ENCODE data around the gene NT5C. TPM values are rescaled to one million over a fixed set of nuclear protein-coding genes. Genes with fewer than 3 reads are reported as not detected.
"Not testable (repeated sequence)": the region's sequence is repeated elsewhere in the genome, so short reads cannot be mapped to it uniquely, and the experiment has no call there.

The NT5C gene
- total RNA-seq, 2 experiments from 2014 or later, result 107 to 259 TPM

GRCh38 chr17:75135946-75136345 lies 4.4 kb upstream of the NT5C start:
- H4K20me1 ChIP-seq (ENCODE audit: insufficient read depth, low read length), result no peaks in the 10 kb centered on the region
- H3K27ac ChIP-seq (ENCODE audit: low read depth, low read length, poor library complexity, severe bottlenecking), result no peak overlapping the region
- TF ChIP-seq EZH2phosphoT487 (IDR thresholded peaks at IDR 0.05; ENCODE audit: borderline replicate concordance, low read depth, low read length) (no peak), CTCF (conservative IDR thresholded peaks at IDR 0.05; ENCODE audit: low read length) (no peak)
- H3K4me1 ChIP-seq (ENCODE audit: insufficient read depth, low read length, poor library complexity, severe bottlenecking), result peaks cover 21% of the 10 kb centered on the region
- no peak for DNase-seq (ENCODE audit: low spot score)
- H3K9me2 ChIP-seq (ENCODE audit: insufficient read depth, low read length), result no peaks in the 10 kb centered on the region
- ChIA-PET POLR2A (no interaction called here), CTCF (ENCODE audit: unreplicated experiment) (no interaction called here)
- H3K36me3 ChIP-seq (ENCODE audit: insufficient read depth, low read length), result peaks cover 64% of the 10 kb centered on the region
- no peaks in the 10 kb centered on the region for H3K9me3 ChIP-seq (ENCODE audit: low read length)
- intact Hi-C loops (cut with micrococcal nuclease; ENCODE audit: unreplicated experiment), result no loop called here
- BruUV-seq (replicated peaks), result no TSS peak
- no peak overlapping the region for H2AFZ ChIP-seq (ENCODE audit: low read length)
- peaks cover 3% of the 10 kb centered on the region; the same call in 1 of the 2 replicates for H3K79me2 ChIP-seq (ENCODE audit: insufficient read depth, low read depth, low read length)
- H3K4me3 ChIP-seq (ENCODE audit: low read depth, low read length, poor library complexity, severe bottlenecking), result no peak overlapping the region
- no peak overlapping the region for H3K4me2 ChIP-seq (ENCODE audit: low read length)

DNA sequence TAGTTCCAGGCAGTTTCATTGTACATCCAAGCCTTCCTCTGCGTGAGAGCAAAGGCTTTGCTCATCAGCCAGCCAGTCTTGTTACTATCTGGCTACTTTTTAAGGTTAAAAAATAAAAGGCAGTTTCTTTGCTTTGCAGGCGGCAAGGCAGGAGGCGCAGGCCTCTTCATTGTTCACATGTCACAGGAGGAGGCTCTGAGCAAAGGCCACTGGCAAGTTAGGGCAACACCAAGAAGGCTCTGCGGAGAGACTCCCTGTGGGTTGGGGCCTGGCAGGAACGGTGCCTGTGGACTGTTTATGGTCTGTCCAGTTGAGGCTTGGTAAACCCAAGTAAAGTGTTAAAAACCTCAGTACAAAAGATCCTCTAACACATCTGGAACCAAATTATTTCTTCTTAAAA lies 3.9 kb upstream of the NT5C start:
- H3K27ac ChIP-seq (ENCODE audit: low read depth, low read length, poor library complexity, severe bottlenecking), result no peak overlapping the region
- peaks cover 61% of the 10 kb centered on the region for H3K36me3 ChIP-seq (ENCODE audit: insufficient read depth, low read length)
- no peak overlapping the region for H2AFZ ChIP-seq (ENCODE audit: low read length)
- peaks cover 1% of the 10 kb centered on the region for H4K20me1 ChIP-seq (ENCODE audit: insufficient read depth, low read length)
- H3K79me2 ChIP-seq (ENCODE audit: insufficient read depth, low read depth, low read length), result peaks cover 8% of the 10 kb centered on the region
- TSS peak; percentile 19 for BruUV-seq (replicated peaks)
- intact Hi-C loops (cut with micrococcal nuclease; ENCODE audit: unreplicated experiment), result no loop called here
- CTCF ChIA-PET (ENCODE audit: unreplicated experiment), result no interaction called here
- no peak for DNase-seq (ENCODE audit: low spot score)
- no peak overlapping the region for H3K4me2 ChIP-seq (ENCODE audit: low read length)
- H3K4me1 ChIP-seq (ENCODE audit: insufficient read depth, low read length, poor library complexity, severe bottlenecking), result peaks cover 19% of the 10 kb centered on the region
- no peaks in the 10 kb centered on the region for H3K9me2 ChIP-seq (ENCODE audit: insufficient read depth, low read length)
- POLR2A ChIA-PET, result no interaction called here
- no peak for TF ChIP-seq EZH2phosphoT487 (IDR thresholded peaks at IDR 0.05; ENCODE audit: borderline replicate concordance, low read depth, low read length)
- TF ChIP-seq CTCF (conservative IDR thresholded peaks at IDR 0.05; ENCODE audit: low read length), result no peak
- H3K4me3 ChIP-seq (ENCODE audit: low read depth, low read length, poor library complexity, severe bottlenecking), result no peak overlapping the region
- H3K9me3 ChIP-seq (ENCODE audit: low read length), result no peaks in the 10 kb centered on the region

- H3K9me3 ChIP-seq (ENCODE audit: low read length); H3K4me2 ChIP-seq (ENCODE audit: low read length); CTCF ChIA-PET (ENCODE audit: unreplicated experiment); DNase-seq (ENCODE audit: low spot score); H3K4me3 ChIP-seq (ENCODE audit: low read depth, low read length, poor library complexity, severe bottlenecking); BruUV-seq (replicated peaks); intact Hi-C loops (cut with micrococcal nuclease; ENCODE audit: unreplicated experiment); H3K9me2 ChIP-seq (ENCODE audit: insufficient read depth, low read length); H2AFZ ChIP-seq (ENCODE audit: low read length); H3K27ac ChIP-seq (ENCODE audit: low read depth, low read length, poor library complexity, severe bottlenecking): not testable (repeated sequence)
- Histone ChIP-seq H3K36me3 (ENCODE audit: insufficient read depth, low read length) (peaks cover 61% of the 10 kb centered on the region), H3K4me1 (ENCODE audit: insufficient read depth, low read length, poor library complexity, severe bottlenecking) (peaks cover 28% of the 10 kb centered on the region), H3K79me2 (ENCODE audit: insufficient read depth, low read depth, low read length) (peaks cover 17% of the 10 kb centered on the region), H4K20me1 (ENCODE audit: insufficient read depth, low read length) (peaks cover 10% of the 10 kb centered on the region)
- POLR2A ChIA-PET, result interaction anchor here (0.7 to 1.6 kb wide), 2 partner anchors 8 to 549 kb away, joined by 3 to 4 read pairs; no protein-coding TSS in a partner anchor
Measured at GRCh38 chr17:75133607-75134347, 2.2 kb upstream of the NT5C start.

All from OCI-LY7 (cell line).